ENCODE data around the gene HSPA12A.
A peak's percentile ranks its signal among the peaks of the same experiment; 100 is the strongest.

HSPA12A gene

DNA sequence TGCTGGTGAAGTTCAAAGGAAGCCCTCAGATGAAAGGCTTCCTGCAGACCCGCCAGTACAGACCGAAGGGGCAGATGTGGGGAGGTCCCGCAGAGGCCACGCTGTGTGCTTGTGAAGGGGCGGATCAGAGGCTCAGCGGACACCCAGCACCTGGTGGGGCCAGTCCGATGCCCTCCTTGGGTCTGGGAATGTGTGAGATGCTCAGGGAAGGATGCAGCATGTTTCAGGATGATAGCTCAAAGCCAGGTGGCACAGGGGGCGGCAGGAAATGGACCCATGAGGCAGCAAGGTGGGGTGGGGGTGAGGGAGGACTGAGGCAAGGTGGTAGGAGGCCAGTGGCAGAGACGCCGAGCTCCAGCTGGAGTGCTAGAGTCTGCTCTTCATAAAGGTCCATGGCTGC, 27.9 kb upstream of the HSPA12A start:
- no peak for DNase-seq

- DNase-seq: no peak
These were observed 27.4 kb upstream of the HSPA12A start for GRCh38 chr10:116769791-116770190.

GRCh38 chr10:116769368-116769767, 27.0 kb upstream of the HSPA12A start:
- DNase-seq: no peak

GRCh38 chr10:116768786-116769185, 26.4 kb upstream of the HSPA12A start:
- DNase-seq: no peak

DNA sequence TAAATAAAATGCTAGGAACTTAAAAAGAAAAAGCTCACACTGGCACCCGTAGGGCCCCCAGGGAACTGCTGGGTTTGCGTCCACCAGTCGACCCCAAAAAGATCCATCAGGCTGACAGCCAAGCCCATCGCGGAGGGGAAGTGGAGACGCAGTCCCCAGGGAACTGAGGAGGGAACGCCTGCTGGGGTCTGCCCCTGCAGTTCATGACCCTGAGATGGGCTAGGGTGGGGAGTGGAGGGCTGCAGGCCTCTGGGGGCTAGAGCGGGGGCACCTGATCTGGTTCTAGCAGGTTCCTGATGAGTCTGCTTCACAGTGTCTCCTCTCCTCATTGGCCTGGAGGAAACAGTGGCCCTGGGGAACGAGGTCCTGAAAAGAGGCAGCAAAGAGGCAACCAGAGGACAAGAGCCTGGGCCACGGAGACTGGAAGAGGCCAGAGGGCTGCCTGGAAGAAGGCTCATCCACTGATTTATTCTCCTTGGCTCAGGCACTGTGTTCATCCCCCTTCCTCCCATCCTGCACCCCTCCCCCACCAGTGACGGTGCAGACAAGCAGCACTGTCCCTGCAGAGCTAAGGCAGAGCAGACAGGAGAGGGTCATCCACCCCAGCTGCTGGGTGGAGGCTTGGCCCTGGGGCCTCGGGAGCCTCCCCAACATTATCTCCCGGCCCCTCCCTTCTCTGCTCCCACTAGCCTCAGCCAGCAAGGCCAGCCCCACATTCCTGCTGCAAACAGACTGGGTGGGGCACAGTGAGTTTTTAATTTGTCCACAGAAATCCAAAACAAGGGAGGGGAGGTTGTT, 24.7 kb upstream of the HSPA12A start:
- no peak for DNase-seq

GRCh38 chr10:116766241-116766827, 24.0 kb upstream of the HSPA12A start:
- no peak for DNase-seq

DNA sequence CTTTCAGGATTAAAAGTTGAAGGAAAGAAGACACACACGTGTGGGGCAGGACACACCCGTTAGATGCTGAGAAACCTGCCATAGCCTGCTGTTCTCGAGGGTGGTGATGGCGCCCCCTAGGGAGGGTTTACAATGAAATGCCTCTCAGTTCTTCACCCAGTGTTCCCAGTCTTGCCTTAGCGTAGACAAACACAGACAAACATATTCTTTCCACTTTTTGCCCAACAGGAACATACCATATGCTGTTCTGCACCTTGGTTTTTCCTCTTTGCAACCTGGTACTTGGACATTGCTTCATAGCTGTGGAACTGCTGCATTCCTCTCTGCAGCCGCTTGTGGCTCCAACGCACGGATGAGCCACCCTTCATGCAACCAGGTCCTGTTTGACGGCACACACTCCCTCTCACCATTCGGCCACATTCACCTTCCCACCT, 23.3 kb upstream of the HSPA12A start:
- no peak for DNase-seq

- no peak for DNase-seq
These were observed 22.6 kb upstream of the HSPA12A start for GRCh38 chr10:116764979-116765378.

DNA sequence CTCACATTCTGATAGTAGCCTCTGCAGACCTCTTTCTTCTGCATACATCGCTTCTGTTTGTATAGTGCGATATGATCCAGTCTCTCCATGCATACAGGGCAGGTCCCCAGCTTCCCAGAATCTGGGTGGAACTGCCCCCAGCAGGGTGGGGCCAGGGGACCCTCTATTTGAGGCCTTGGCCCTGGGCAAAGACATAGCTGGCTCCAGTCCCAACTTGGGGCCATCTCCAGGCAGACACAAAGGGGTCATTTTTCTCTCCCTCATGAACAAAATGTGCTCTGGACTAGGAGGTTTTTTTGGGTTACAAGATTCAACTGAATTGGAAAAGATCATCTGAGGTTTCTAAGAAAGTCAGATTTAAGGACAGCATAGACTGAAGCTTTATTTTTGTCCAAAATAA, 21.1 kb upstream of the HSPA12A start:
- no peak for DNase-seq

- DNase-seq: no peak
These were observed 19.5 kb upstream of the HSPA12A start for GRCh38 chr10:116761883-116762282.

DNA sequence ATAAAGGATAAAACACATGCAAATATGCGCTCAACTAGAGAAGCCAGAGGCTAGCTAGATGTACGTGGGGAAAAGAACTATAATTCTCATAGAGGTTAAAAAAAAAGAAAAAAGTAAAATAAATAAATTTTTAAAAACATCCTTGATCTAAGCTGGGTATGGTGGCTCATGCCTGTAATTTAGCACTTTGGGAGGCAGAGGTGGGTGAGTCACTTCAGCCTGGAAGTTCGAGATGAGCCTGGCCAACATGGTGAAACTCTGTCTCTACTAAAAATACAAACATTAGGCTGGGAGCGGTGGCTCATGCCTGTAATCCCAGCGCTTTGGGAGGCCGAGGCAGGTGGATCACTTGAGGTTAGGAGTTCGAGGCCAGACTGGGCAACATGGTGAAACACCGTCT, 18.6 kb upstream of the HSPA12A start:
- DNase-seq: no peak

GRCh38 chr10:116757246-116757645, 14.9 kb upstream of the HSPA12A start:
- no peak for DNase-seq

- no peak for DNase-seq
These were observed 13.9 kb upstream of the HSPA12A start for GRCh38 chr10:116756277-116756676.

DNA sequence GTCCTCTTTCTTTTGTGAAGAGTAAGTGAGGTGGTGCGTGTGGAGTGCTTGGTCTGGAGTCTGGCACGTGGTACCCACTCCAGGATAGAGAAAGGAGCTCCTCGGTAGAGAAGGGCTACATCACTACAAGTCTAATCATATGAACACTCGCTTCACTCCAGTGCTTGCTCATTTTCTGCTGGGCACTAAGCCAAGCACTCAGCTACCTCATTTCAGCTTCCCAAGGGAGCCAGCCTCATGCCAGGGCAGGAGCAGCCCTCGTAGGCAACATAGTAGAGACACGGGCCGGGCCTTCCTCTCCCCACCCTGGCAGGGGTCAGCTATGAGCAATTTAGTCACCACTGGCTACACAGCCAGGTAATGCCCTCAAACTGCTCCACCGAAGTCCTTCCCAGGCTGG, 11.4 kb upstream of the HSPA12A start:
- DNase-seq: peak in 1 of 2 experiments; percentile 16

DNA sequence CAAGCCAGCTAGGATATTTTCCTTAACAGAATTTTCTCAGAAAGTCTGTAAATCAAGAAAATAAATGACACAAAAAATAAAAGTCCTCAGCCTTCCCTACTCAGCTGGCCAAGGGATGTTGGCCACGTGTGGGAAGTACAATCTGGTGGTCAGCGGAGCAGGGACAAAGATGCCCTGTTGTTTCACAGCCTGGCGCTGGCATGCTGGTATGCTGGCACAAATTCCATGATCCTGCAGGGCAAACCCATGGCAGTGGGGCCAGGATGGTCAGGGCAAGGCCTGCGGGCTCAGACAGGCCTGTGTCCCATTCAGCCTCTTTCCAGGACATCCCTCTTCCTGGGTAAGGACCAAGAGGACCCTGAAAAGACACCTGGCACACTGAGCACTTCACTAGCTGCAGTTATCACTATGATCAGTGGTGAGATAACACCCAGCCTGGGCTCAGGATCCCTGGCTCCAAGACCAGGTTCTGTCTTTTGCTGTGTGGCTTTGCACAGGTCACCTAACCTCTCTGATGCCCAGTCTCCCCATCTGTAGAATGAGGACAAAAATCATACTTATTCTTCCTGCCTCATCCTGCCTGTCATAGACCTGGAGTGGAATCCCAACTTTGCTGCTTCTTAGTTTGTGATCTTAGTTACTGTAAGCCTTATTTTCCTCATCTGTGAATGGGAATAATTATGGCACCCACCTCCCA, 10.8 kb upstream of the HSPA12A start:
- no peak for DNase-seq

DNA sequence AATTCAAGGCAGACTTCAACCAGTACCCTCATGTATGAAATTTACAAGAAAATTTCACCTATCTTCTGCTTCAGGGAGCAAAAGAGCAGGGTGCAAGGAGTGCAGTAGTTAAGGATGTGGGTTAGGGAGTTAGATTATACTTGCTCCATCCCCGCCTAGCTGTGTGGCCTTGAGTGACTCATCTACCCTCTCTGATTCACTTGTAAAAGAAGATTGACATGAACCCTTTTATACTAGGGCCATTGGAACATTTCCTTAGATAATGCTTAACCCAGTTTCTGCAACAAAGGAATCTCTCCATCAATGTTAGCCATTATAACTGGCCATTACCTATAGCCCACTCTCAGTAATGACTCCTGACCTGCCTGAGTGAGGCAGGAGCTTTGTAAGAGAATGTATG, 10.2 kb upstream of the HSPA12A start:
- no peak for DNase-seq

DNA sequence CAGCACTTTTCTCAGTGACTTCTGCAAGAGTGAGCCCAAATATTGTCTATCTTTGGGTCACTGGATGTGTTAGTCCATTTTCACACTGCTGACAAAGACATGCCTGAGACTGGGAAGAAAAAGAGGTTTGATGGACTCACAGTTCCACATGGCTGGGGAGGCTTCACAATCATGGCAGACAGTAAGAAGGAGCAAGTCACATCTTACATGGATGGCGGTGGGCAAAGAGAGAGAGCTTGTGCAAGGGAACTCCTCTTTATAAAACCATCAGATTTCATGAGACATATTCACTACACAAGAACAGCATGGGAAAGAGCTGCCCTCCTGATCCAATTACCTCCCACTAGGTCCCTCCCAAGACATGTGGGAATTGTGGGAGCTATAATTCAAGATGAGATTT, 6.1 kb upstream of the HSPA12A start:
- DNase-seq: no peak

DNA sequence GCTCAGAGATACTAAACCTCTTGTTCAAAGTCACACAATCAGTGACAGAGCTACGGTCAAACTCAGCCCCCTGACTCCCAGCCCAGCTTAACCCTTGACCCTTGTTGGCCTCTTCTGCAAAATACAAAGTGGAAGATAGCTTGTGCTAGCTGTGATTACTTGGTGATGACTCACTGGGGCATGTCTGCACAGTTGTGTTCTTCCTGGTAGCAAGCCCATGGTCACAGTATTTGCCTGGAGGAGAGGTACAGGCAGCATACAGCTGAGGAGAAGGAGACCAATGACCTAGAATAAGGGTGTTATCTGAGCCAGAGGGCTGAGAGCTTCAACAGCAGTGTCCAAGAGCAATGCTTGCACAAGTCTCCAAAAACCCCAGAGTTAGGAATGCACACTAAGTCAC, 5.7 kb upstream of the HSPA12A start:
- no peak for DNase-seq

GRCh38 chr10:116747325-116747724, 5.0 kb upstream of the HSPA12A start:
- DNase-seq: no peak

GRCh38 chr10:116744885-116745284, 2.5 kb upstream of the HSPA12A start:
- DNase-seq: no peak

- DNase-seq: no peak
These were observed 1.9 kb upstream of the HSPA12A start for GRCh38 chr10:116744163-116744753.

- peak in 1 of 2 experiments; percentile 12 for DNase-seq
These were observed 1.1 kb upstream of the HSPA12A start for GRCh38 chr10:116743266-116744064.

Measured in NCI-H2081 (cell line).